ENCODE data around the gene EPHX1. TPM values are rescaled to one million over a fixed set of nuclear protein-coding genes. Genes with fewer than 3 reads are reported as not detected.

EPHX1 gene
- polyA plus RNA-seq, 2 of the 4 experiments (the other 2 are of a cell fraction) = 150 to 252 TPM

DNA sequence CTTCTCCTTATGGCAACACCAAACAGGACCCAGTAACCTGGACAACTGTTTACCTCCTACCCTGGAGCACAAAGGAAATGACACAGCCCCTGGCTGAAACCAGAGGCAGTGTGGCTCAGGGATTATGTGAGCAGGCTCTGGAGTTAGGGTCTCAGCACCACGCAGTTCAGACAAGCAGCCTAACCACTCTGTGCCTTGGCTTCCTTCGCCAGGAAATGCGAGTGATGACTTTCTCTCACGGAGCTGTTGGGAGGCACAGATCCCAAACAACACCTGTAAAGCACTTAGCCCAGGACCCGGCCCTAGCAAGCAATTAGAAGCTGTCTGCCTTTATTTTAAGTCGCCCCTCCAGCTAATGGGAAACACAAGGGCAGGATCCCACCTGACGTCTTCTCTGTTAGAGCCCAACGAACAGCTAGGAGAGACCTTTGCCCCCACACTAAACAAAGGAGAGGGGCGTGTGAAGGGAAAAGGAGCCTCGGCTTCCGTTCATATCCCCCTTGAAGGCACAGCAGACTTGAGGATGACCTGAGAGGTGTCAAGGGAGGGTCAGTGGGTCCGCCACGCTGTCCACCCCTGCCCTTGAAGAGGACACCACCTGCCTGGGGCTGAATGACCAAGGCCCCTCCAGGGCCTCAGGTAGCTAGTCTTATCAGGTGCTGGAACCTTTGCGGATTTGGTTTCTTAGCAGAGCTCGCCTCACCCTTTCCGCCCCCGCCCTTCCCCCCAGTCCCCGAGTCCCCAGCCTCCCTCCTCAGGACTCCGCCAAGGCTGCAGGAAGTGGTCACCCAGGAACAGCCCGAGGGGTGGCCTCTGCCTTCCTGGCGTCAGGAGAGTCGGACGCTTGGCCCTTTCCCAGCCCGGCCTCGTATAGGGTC lies 71.4 kb downstream of the EPHX1 start:
- Histone ChIP-seq H3K4me1 (peaks cover 31% of the 10 kb centered on the region), H3K4me3 (peak overlapping the region; percentile 86), H3K27ac (peak overlapping the region; percentile 88 to 95), H3K9me3 (no peaks in the 10 kb centered on the region), H3K4me2 (peak overlapping the region; percentile 98)
- 70% methylated on average over 15 of the region's 25 CpGs for WGBS (ENCODE audit: missing lambda C conversion rate)
- peak; percentile 27 to 35 for ATAC-seq
- DNase-seq (ENCODE audit: low read depth in 1 of 2, low spot score in 1 of 2) = no peak
- POLR2A ChIA-PET = interaction anchor here (0.7 to 3.4 kb wide), 4 partner anchors 9 to 407 kb away, joined by 4 to 27 read pairs (median 4); partner anchors contain the start of gene SRP9
- FAIRE-seq = no peak
- TF ChIP-seq RCOR1 (IDR thresholded peaks at IDR 0.05; ENCODE audit: low read depth, low read length) (no peak), ZFP36 (IDR thresholded peaks at IDR 0.05; ENCODE audit: borderline replicate concordance, partially characterized antibody) (no peak), PHF8 (IDR thresholded peaks at IDR 0.05; ENCODE audit: borderline replicate concordance, low read depth) (no peak), TP53 (CRISPR knock-in tag; IDR thresholded peaks at IDR 0.05) (no peak), BHLHE40 (IDR thresholded peaks at IDR 0.05; ENCODE audit: low read depth, low read length) (no peak), ELK1 (IDR thresholded peaks at IDR 0.05; ENCODE audit: low read depth, low read length) (no peak), ZSCAN20 (CRISPR knock-in tag; IDR thresholded peaks at IDR 0.05) (no peak), RARB (CRISPR knock-in tag; IDR thresholded peaks at IDR 0.05) (no peak)
- CTCF ChIA-PET = interaction anchor here (0.7 to 19.4 kb wide), 15 partner anchors 10 to 406 kb away, joined by 3 to 207 read pairs (median 7); no protein-coding TSS in a partner anchor

GRCh38 chr1:225881959-225882693 lies 72.2 kb downstream of the EPHX1 start, which contains the start of gene TMEM63A:
TSS of gene TMEM63A (minus strand) at chr1:225882380. CDS start at chr1:225877580, 4,800 bp downstream.
- peak within 1 kb of the TSS; percentile 98 for H3K4me2 ChIP-seq
- ATAC-seq (peak; percentile 82 to 90), FAIRE-seq (no peak), DNase-seq (ENCODE audit: low read depth in 1 of 2, low spot score in 1 of 2) (peak; percentile 83 to 92)
- H3K9me3 ChIP-seq = no peaks in the 10 kb centered on the region
- peaks cover 35% of the 10 kb centered on the region for H3K4me1 ChIP-seq
- CTCF ChIA-PET = interaction anchor here (0.7 to 19.4 kb wide), 24 partner anchors 9 to 407 kb away, joined by 3 to 207 read pairs (median 5); partner anchors contain the start of gene SRP9
- under 1% methylated on average over 11 of the region's 64 CpGs for WGBS (ENCODE audit: missing lambda C conversion rate)
- H3K4me3 ChIP-seq = peak within 1 kb of the TSS; percentile 86
- peak within 1 kb of the TSS; percentile 88 to 95 for H3K27ac ChIP-seq
- POLR2A ChIA-PET = interaction anchor here (0.7 to 3.4 kb wide), 10 partner anchors 8 to 407 kb away, joined by 3 to 27 read pairs (median 4); partner anchors contain the start of genes EPHX1, H3-3A, PYCR2 and SRP9
- TF ChIP-seq, protein P1, sequence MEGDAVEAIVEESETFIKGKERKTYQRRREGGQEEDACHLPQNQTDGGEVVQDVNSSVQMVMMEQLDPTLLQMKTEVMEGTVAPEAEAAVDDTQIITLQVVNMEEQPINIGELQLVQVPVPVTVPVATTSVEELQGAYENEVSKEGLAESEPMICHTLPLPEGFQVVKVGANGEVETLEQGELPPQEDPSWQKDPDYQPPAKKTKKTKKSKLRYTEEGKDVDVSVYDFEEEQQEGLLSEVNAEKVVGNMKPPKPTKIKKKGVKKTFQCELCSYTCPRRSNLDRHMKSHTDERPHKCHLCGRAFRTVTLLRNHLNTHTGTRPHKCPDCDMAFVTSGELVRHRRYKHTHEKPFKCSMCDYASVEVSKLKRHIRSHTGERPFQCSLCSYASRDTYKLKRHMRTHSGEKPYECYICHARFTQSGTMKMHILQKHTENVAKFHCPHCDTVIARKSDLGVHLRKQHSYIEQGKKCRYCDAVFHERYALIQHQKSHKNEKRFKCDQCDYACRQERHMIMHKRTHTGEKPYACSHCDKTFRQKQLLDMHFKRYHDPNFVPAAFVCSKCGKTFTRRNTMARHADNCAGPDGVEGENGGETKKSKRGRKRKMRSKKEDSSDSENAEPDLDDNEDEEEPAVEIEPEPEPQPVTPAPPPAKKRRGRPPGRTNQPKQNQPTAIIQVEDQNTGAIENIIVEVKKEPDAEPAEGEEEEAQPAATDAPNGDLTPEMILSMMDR (IDR thresholded peaks at IDR 0.05) = 0 out of 3 replicates have a peak, but pooled peaks have one; percentile 18
- TF ChIP-seq HOXB5 (CRISPR knock-in tag; IDR thresholded peaks at IDR 0.05) (no peak), POLR2A (IDR thresholded peaks at IDR 0.05; ENCODE audit: low read length) (peak; percentile 79), MAZ (IDR thresholded peaks at IDR 0.05; ENCODE audit: borderline replicate concordance, low read depth, low read length) (no peak), KDM1A (IDR thresholded peaks at IDR 0.05; ENCODE audit: low read depth) (0 out of 2 replicates have a peak, but pooled peaks have one; percentile 56), E2F6 (IDR thresholded peaks at IDR 0.05; ENCODE audit: borderline replicate concordance, low read depth) (peak; percentile 41; the same call in 1 of the 2 replicates), EHMT2 (IDR thresholded peaks at IDR 0.05; ENCODE audit: low read depth) (no peak), RARB (CRISPR knock-in tag; IDR thresholded peaks at IDR 0.05) (no peak), ZFP36 (IDR thresholded peaks at IDR 0.05; ENCODE audit: borderline replicate concordance, partially characterized antibody) (no peak), SMC3 (IDR thresholded peaks at IDR 0.05) (no peak), HMGXB4 (CRISPR knock-in tag; IDR thresholded peaks at IDR 0.05; ENCODE audit: borderline replicate concordance) (no peak), JUN (IDR thresholded peaks at IDR 0.05) (peak in 1 of 2 experiments; percentile 57; a peak in 2 of 5 replicates), POLR2AphosphoS2 (conservative IDR thresholded peaks at IDR 0.05; ENCODE audit: low read length) (no peak), ZC3H11A (IDR thresholded peaks at IDR 0.05) (no peak), CBX2 (IDR thresholded peaks at IDR 0.05; ENCODE audit: borderline replicate concordance, low read depth) (no peak), HDAC2 (IDR thresholded peaks at IDR 0.05) (peak; percentile 40; the same call in 1 of the 2 replicates), JUNB (IDR thresholded peaks at IDR 0.05) (no peak), EP300 (IDR thresholded peaks at IDR 0.05) (no peak), TP53 (CRISPR knock-in tag; IDR thresholded peaks at IDR 0.05) (no peak)
- TF ChIP-seq, protein P2, sequence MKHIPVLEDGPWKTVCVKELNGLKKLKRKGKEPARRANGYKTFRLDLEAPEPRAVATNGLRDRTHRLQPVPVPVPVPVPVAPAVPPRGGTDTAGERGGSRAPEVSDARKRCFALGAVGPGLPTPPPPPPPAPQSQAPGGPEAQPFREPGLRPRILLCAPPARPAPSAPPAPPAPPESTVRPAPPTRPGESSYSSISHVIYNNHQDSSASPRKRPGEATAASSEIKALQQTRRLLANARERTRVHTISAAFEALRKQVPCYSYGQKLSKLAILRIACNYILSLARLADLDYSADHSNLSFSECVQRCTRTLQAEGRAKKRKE (CRISPR knock-in tag; IDR thresholded peaks at IDR 0.05; ENCODE audit: low read depth) = no peak
- TF ChIP-seq, protein P3, sequence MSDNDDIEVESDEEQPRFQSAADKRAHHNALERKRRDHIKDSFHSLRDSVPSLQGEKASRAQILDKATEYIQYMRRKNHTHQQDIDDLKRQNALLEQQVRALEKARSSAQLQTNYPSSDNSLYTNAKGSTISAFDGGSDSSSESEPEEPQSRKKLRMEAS (IDR thresholded peaks at IDR 0.05) = peak; percentile 50; the same call in 1 of the 2 replicates

Data from A549 (cell line).